Esophagus squamous epithelium (tissue), 5 donors: ENCODE measurements around the gene POLR1G. TPM values are rescaled to one million over a fixed set of nuclear protein-coding genes. Genes with fewer than 3 reads are reported as not detected.

Experiments used
- DNase-seq: peaks from one replicate; lab custom pipeline; 2025; lab: John Stamatoyannopoulos, UW
- H3K27ac ChIP-seq, 4 donors: fragments of 200-600 bp; sonication (generic); one replicate each; pipeline ENCODE4 v1.5.1; 2016 to 2019; ENCODE audit warnings: mild to moderate bottlenecking in 1 of 4
- H3K27me3 ChIP-seq, 4 donors: fragments of 200-600 bp; sonication (generic); 1 replicate in 3 of 4; 2 replicates in 1 of 4; pipeline versions ENCODE4 v1.5.1 to v1.6.0; 2017 to 2021; ENCODE audit warnings: antibody characterized with exemption in 1 of 4
- H3K36me3 ChIP-seq, 3 donors: fragments of 200-600 bp; sonication (generic); one replicate each; pipeline ENCODE4 v1.5.1; 2016 to 2019
- H3K4me1 ChIP-seq, 3 donors: fragments of 200-600 bp; sonication (generic); one replicate each; pipeline ENCODE4 v1.5.1; 2017 to 2019
- H3K4me3 ChIP-seq, 4 donors: fragments of 200-600 bp; sonication (generic); 1 replicate in 3 of 4; 2 replicates in 1 of 4; pipeline ENCODE4 v1.5.1; 2016 to 2019; ENCODE audit warnings: mild to moderate bottlenecking in 2 of 4, moderate library complexity in 1 of 4
- H3K9me3 ChIP-seq, 3 donors: fragments of 200-600 bp; sonication (generic); one replicate each; pipeline ENCODE4 v1.5.1; 2016 to 2019
- CTCF ChIP-seq, 6 experiments: fragments of 450-650 bp in 4 of 6; fragments of 200-600 bp in 2 of 6; sonication (generic) in 2 of 6; IDR thresholded peaks; one replicate each; pipeline ENCODE4 v1.5.1; 2016 to 2019; ENCODE audit warnings: antibody characterized with exemption in 6 of 6, mild to moderate bottlenecking in 4 of 6, moderate library complexity in 4 of 6
- POLR2A ChIP-seq, 4 donors: fragments of 450-650 bp; IDR thresholded peaks; one replicate each; pipeline ENCODE4 v1.6.1; 2017; ENCODE audit warnings: antibody characterized with exemption in 4 of 4, mild to moderate bottlenecking in 4 of 4, moderate library complexity in 3 of 4
- WGBS, 2 donors: methylation state at CpG; one replicate each; pipeline ENCODE4 v1.1.5; 2018; 5-methylcytosine and 5-hydroxymethylcytosine counted together
- intact Hi-C: fragments of 100-400 bp; cut with DNase I; formaldehyde crosslinking; loops from one replicate; pipeline ENCODE4 v1.15.0; 2022
- total RNA-seq, 4 donors: library from RNA; depleted of rRNA; stranded (reverse); fragments of >200 nt; gene quantifications; one replicate each; pipeline ENCODE4 v1.1.0, GENCODE V29; 2016
- donor health status: DM: yes; HTN: yes; CAD: no.

Gene POLR1G
- total RNA-seq, 4 donors from 2014 or later = 7.3 to 12.4 (median 9.8) TPM

GRCh38 chr19:45446295-45446694, 39.9 kb downstream of the POLR1G start:
- H3K4me3 ChIP-seq = no peak overlapping the region
- intact Hi-C loops = no loop called here
- WGBS, 2 donors = 43 to 84% methylated on average over 4 of the region's 6 CpGs
- no peaks in the 10 kb centered on the region for H3K9me3 ChIP-seq
- DNase-seq = no peak
- TF ChIP-seq CTCF (IDR thresholded peaks at IDR 0.05) (peak in 2 of 6 experiments; percentile 28 to 30), POLR2A (IDR thresholded peaks at IDR 0.05) (no peak)
- H3K27ac ChIP-seq = peak overlapping the region; percentile 88 to 97 (median 90)
- H3K36me3 ChIP-seq = no peaks in the 10 kb centered on the region
- peaks cover 33 to 84% (median 56%) of the 10 kb centered on the region in 3 donors for H3K4me1 ChIP-seq
- no peaks in the 10 kb centered on the region for H3K27me3 ChIP-seq

- intact Hi-C loops = no loop called here
- Histone ChIP-seq H3K4me3 (no peak overlapping the region), H3K27ac (peak overlapping the region; percentile 88 to 97 (median 90)), H3K4me1 (peaks cover 37 to 91% (median 60%) of the 10 kb centered on the region in 3 donors), H3K9me3 (no peaks in the 10 kb centered on the region), H3K36me3 (no peaks in the 10 kb centered on the region), H3K27me3 (no peaks in the 10 kb centered on the region)
- DNase-seq = no peak
- TF ChIP-seq CTCF (IDR thresholded peaks at IDR 0.05) (no peak), POLR2A (IDR thresholded peaks at IDR 0.05) (peak in 1 of 4 donors; percentile 25)
- WGBS, 2 donors = 39 to 49% methylated on average over 5 to 7 of the region's 7 CpGs
Measured at GRCh38 chr19:45446944-45447343, 40.5 kb downstream of the POLR1G start.

- no peak overlapping the region for H3K4me3 ChIP-seq
- no peaks in the 10 kb centered on the region for H3K27me3 ChIP-seq
- H3K9me3 ChIP-seq = no peaks in the 10 kb centered on the region
- intact Hi-C loops = no loop called here
- H3K36me3 ChIP-seq = no peaks in the 10 kb centered on the region
- WGBS, 2 donors = 42 to 56% methylated on average over 3 of the region's 3 CpGs
- DNase-seq = no peak
- no peak for TF ChIP-seq POLR2A (IDR thresholded peaks at IDR 0.05)
- H3K4me1 ChIP-seq = peaks cover 29 to 87% (median 55%) of the 10 kb centered on the region in 3 donors
- H3K27ac ChIP-seq = peak overlapping the region; percentile 88 to 97 (median 90)
Measured at GRCh38 chr19:45448425-45448756, 41.9 kb downstream of the POLR1G start.

GRCh38 chr19:45448887-45449299, 42.4 kb downstream of the POLR1G start:
- H3K36me3 ChIP-seq = no peaks in the 10 kb centered on the region
- WGBS, 2 donors = 33 to 34% methylated on average over 6 of the region's 7 CpGs
- H3K4me3 ChIP-seq = peak overlapping the region in 1 of 4 donors; percentile 68
- H3K4me1 ChIP-seq = peaks cover 25 to 87% (median 55%) of the 10 kb centered on the region in 3 donors
- H3K27me3 ChIP-seq = no peaks in the 10 kb centered on the region
- intact Hi-C loops = no loop called here
- peak overlapping the region; percentile 88 to 97 (median 90) for H3K27ac ChIP-seq
- DNase-seq = no peak
- H3K9me3 ChIP-seq = no peaks in the 10 kb centered on the region
- TF ChIP-seq POLR2A (IDR thresholded peaks at IDR 0.05) = peak in 2 of 4 donors; percentile 24 to 29
- no peak for TF ChIP-seq CTCF (IDR thresholded peaks at IDR 0.05)

GRCh38 chr19:45450012-45450333, 43.5 kb downstream of the POLR1G start:
- peak overlapping the region; percentile 43 to 84 (median 62) for H3K4me3 ChIP-seq
- 13 to 21% methylated on average over 5 of the region's 5 CpGs for WGBS, 2 donors
- intact Hi-C loops = no loop called here
- H3K27ac ChIP-seq = peak overlapping the region; percentile 88 to 97 (median 90)
- no peaks in the 10 kb centered on the region for H3K36me3 ChIP-seq
- no peaks in the 10 kb centered on the region for H3K27me3 ChIP-seq
- H3K4me1 ChIP-seq = peaks cover 24 to 87% (median 53%) of the 10 kb centered on the region in 3 donors
- H3K9me3 ChIP-seq = no peaks in the 10 kb centered on the region
- no peak for TF ChIP-seq CTCF (IDR thresholded peaks at IDR 0.05)
- TF ChIP-seq POLR2A (IDR thresholded peaks at IDR 0.05) = no peak
- no peak for DNase-seq
